Endothelial cell (in vitro differentiated cells): ENCODE data around the gene WDFY2. TPM values are rescaled to one million over a fixed set of nuclear protein-coding genes. Genes with fewer than 3 reads are reported as not detected.

Experiments used
- DNase-seq: peaks from one replicate; pipeline ENCODE4 v3.0.0; 2021; ENCODE audit warnings: low spot score
- H3K27ac Mint-ChIP-seq: one replicate; pipeline ENCODE4 v1.8.0; 2021; ENCODE audit warnings: mixed read lengths, inconsistent platforms; ENCODE audit not compliant: unreplicated experiment
- H3K27me3 Mint-ChIP-seq: one replicate; pipeline ENCODE4 v1.8.0; 2021; ENCODE audit warnings: mild to moderate bottlenecking, moderate library complexity, mixed read lengths, inconsistent platforms; ENCODE audit not compliant: unreplicated experiment
- H3K36me3 Mint-ChIP-seq: one replicate; pipeline ENCODE4 v1.8.0; 2021; ENCODE audit warnings: mild to moderate bottlenecking, low read depth, mixed read lengths, inconsistent platforms; ENCODE audit not compliant: unreplicated experiment
- H3K4me1 Mint-ChIP-seq: one replicate; pipeline ENCODE4 v1.8.0; 2021; ENCODE audit warnings: mild to moderate bottlenecking, mixed read lengths, inconsistent platforms; ENCODE audit not compliant: unreplicated experiment
- H3K4me3 Mint-ChIP-seq: one replicate; pipeline ENCODE4 v1.8.0; 2021; ENCODE audit warnings: mild to moderate bottlenecking, mixed read lengths, inconsistent platforms; ENCODE audit not compliant: unreplicated experiment
- H3K9me3 Mint-ChIP-seq: one replicate; pipeline ENCODE4 v1.8.0; 2021; ENCODE audit warnings: mixed read lengths, inconsistent platforms; ENCODE audit not compliant: unreplicated experiment
- CTCF ChIP-seq: fragments of 200-600 bp; sonication (generic); IDR thresholded peaks from one replicate; pipeline ENCODE4 v1.5.0; 2021; ENCODE audit warnings: antibody characterized with exemption; ENCODE audit not compliant: unreplicated experiment
- total RNA-seq: library from RNA; stranded (reverse); fragmentation: NEBNext Ultra II Directional; extraction: Animal tissue kit (Norgen Biotek cat#: 25700); gene quantifications from one replicate; pipeline ENCODE4 v1.2.1, GENCODE V29; 2021; ENCODE audit not compliant: unreplicated experiment

Gene WDFY2
- total RNA-seq, 1 donor from 2014 or later: 22.7 TPM

- DNase-seq: no peak
- Mint-ChIP-seq H3K4me3 (no peak overlapping the region), H3K27ac (no peak overlapping the region), H3K36me3 (no peaks in the 10 kb centered on the region), H3K4me1 (peaks cover 7% of the 10 kb centered on the region), H3K27me3 (no peaks in the 10 kb centered on the region), H3K9me3 (no peaks in the 10 kb centered on the region)
- no peak for TF ChIP-seq CTCF
Measured at GRCh38 chr13:51663973-51664957, 80.0 kb downstream of the WDFY2 start.

- Mint-ChIP-seq H3K4me3 (no peak overlapping the region), H3K4me1 (peaks cover 12% of the 10 kb centered on the region), H3K9me3 (no peaks in the 10 kb centered on the region), H3K27me3 (no peaks in the 10 kb centered on the region), H3K27ac (no peak overlapping the region), H3K36me3 (peaks cover 7% of the 10 kb centered on the region)
- TF ChIP-seq CTCF: no peak
- DNase-seq: no peak
Measured at GRCh38 chr13:51665456-51665855, 81.2 kb downstream of the WDFY2 start.

- Mint-ChIP-seq H3K9me3 (no peaks in the 10 kb centered on the region), H3K27ac (no peak overlapping the region), H3K27me3 (no peaks in the 10 kb centered on the region), H3K4me1 (peaks cover 12% of the 10 kb centered on the region), H3K36me3 (peaks cover 7% of the 10 kb centered on the region), H3K4me3 (no peak overlapping the region)
- no peak for DNase-seq
- no peak for TF ChIP-seq CTCF
Measured at GRCh38 chr13:51666374-51666773, 82.1 kb downstream of the WDFY2 start.

- Mint-ChIP-seq H3K4me1 (peaks cover 14% of the 10 kb centered on the region), H3K27me3 (no peaks in the 10 kb centered on the region), H3K27ac (no peak overlapping the region), H3K4me3 (no peak overlapping the region), H3K9me3 (no peaks in the 10 kb centered on the region), H3K36me3 (peaks cover 7% of the 10 kb centered on the region)
- no peak for DNase-seq
- TF ChIP-seq CTCF: no peak
Measured at GRCh38 chr13:51666839-51667238, 82.6 kb downstream of the WDFY2 start.

- no peak overlapping the region for H3K27ac Mint-ChIP-seq
- TF ChIP-seq CTCF: no peak
Measured at GRCh38 chr13:51668580-51669195, 84.4 kb downstream of the WDFY2 start.

More at GRCh38 chr13:51668580-51669195, 84.4 kb downstream of the WDFY2 start:
- Mint-ChIP-seq H3K9me3 (no peaks in the 10 kb centered on the region), H3K36me3 (peaks cover 7% of the 10 kb centered on the region), H3K4me3 (no peak overlapping the region), H3K27me3 (no peaks in the 10 kb centered on the region), H3K4me1 (peaks cover 28% of the 10 kb centered on the region)
- no peak for DNase-seq
